Activated CD4-positive, alpha-beta T cell treated with anti-CD3 and anti-CD28 coated beads for 36 hours (primary cell): ENCODE measurements around the gene SNAPIN. TPM values are rescaled to one million over a fixed set of nuclear protein-coding genes. Genes with fewer than 3 reads are reported as not detected.

Source experiments
- ATAC-seq: fragments of 200-7000 bp; cut with Tn5 transposase; one replicate; pipeline ENCODE4 v1.10.0; 2021; ENCODE audit warnings: mild to moderate bottlenecking, moderate library complexity
- CTCF ChIA-PET: fragments of 350-600 bp; sonication (Branson Sonifier 250); formaldehyde crosslinking; loops from one replicate; lab custom pipeline; 2021; ENCODE audit warnings: antibody characterized with exemption; lab: Charles Lee
- POLR2A ChIA-PET: fragments of 350-600 bp; sonication (Branson Sonifier 250); formaldehyde crosslinking; loops from one replicate; lab custom pipeline; 2021; ENCODE audit warnings: antibody characterized with exemption, inconsistent platforms; lab: Charles Lee
- DNase-seq: peaks from one replicate; pipeline ENCODE4 v3.0.0-alpha.2; 2020
- H3K27ac Mint-ChIP-seq: one replicate; pipeline ENCODE4 v1.8.0; 2021; ENCODE audit warnings: mixed read lengths
- H3K27me3 Mint-ChIP-seq: one replicate; pipeline ENCODE4 v1.8.0; 2021; ENCODE audit warnings: mixed read lengths
- H3K36me3 Mint-ChIP-seq: one replicate; pipeline ENCODE4 v1.8.0; 2021; ENCODE audit warnings: low read depth, mixed read lengths
- H3K4me1 Mint-ChIP-seq: one replicate; pipeline ENCODE4 v1.8.0; 2021; ENCODE audit warnings: mixed read lengths
- H3K4me3 Mint-ChIP-seq: one replicate; pipeline ENCODE4 v1.8.0; 2021; ENCODE audit warnings: mild to moderate bottlenecking, moderate library complexity, mixed read lengths
- H3K9me3 Mint-ChIP-seq: one replicate; pipeline ENCODE4 v1.8.0; 2021; ENCODE audit warnings: low read depth, mixed read lengths
- intact Hi-C, 2 experiments: fragments of 100-400 bp; cut with DNase I in 1 of 2; cut with micrococcal nuclease in 1 of 2; formaldehyde crosslinking; loops; one replicate each; pipeline versions ENCODE4 v1.14.2 to v1.15.1; 2022 to 2024; cut with DNase I, micrococcal nuclease
- total RNA-seq, 2 experiments: library from RNA; stranded (reverse); gene quantifications; one replicate each; pipeline ENCODE4 v1.2.3, GENCODE V29; 2021

The SNAPIN gene
- total RNA-seq, 2 experiments from 2014 or later, result 34.2 to 38.4 TPM

DNA sequence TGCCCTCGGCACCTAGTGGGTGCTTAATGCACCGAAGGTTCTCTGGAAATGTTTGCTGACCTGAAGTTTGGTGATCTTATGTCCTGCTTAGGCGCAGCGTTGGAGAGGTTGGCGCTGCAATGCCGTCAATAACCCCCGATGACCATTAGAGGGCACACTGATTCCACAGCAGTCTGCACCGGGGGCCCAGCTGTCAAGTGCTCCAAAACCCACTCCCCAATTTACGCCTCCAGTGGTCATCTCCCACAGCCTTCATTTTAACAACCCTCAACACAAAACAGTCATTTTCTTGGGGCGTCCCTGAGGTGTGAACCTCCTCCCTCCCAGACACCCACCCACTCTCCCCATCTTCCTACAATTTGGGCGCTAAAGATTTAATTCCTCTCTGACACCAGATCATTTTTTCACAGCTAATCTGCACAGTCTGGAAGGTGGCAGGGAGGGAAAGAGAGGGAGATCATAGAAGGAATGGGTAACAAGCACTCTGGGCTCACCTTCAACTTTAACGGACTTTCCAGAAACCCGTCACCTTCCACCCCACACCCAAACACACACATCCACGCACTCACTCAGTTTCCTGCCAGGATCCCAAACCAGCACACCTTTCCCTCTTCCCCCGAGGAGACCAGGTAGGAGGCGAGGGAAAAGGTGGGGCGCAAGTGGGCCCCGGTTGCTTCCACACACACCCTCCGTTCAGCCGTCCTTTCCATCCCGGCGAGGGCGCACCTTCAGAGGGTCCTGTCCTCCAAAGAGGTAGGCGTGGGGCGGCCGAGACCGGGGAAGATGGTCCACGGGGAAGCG is 19.4 kb downstream of the SNAPIN start:
- peak; percentile 74 for DNase-seq
- Mint-ChIP-seq H3K36me3 (no peaks in the 10 kb centered on the region), H3K4me1 (peaks cover 21% of the 10 kb centered on the region), H3K4me3 (peak overlapping the region; percentile 64), H3K27me3 (peaks cover 43% of the 10 kb centered on the region), H3K9me3 (no peaks in the 10 kb centered on the region), H3K27ac (no peak overlapping the region)
- ChIA-PET CTCF (interaction anchor here (0.6 to 3.3 kb wide), 14 partner anchors 22 to 425 kb away, joined by 3 to 21 read pairs (median 4); partner anchors contain the start of genes INTS3, RAB13 and SLC27A3), POLR2A (no interaction called here)
- peak; percentile 66 for ATAC-seq
- intact Hi-C loops, result loop anchor here (1.0 to 10.0 kb wide), 4 partner anchors 71 to 308 kb away; partner anchors contain the start of genes RAB13 (in 1 of the 2) and SLC27A3 (in 1 of the 2)

DNA sequence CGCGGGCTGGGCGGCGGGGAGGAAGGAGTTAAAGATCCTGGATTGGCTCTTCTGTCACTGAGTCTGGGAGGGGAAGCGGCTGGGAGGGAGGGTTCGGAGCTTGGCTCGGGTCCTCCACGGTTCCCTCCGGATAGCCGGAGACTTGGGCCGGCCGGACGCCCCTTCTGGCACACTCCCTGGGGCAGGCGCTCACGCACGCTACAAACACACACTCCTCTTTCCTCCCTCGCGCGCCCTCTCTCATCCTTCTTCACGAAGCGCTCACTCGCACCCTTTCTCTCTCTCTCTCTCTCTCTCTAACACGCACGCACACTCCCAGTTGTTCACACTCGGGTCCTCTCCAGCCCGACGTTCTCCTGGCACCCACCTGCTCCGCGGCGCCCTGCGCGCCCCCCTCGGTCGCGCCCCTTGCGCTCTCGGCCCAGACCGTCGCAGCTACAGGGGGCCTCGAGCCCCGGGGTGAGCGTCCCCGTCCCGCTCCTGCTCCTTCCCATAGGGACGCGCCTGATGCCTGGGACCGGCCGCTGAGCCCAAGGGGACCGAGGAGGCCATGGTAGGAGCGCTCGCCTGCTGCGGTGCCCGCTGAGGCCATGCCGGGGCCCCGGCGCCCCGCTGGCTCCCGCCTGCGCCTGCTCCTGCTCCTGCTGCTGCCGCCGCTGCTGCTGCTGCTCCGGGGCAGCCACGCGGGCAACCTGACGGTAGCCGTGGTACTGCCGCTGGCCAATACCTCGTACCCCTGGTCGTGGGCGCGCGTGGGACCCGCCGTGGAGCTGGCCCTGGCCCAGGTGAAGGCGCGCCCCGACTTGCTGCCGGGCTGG is 20.2 kb downstream of the SNAPIN start, which contains the start of gene NPR1:
Gene NPR1 (plus strand): TSS at position 170 of the 818 bp plus-strand sequence. CDS start 421 bp downstream, at position 591.
- peaks cover 19% of the 10 kb centered on the region for H3K4me1 Mint-ChIP-seq
- H3K36me3 Mint-ChIP-seq, result no peaks in the 10 kb centered on the region
- ChIA-PET CTCF (interaction anchor here (0.6 to 3.3 kb wide), 13 partner anchors 15 to 153 kb away, joined by 3 to 21 read pairs (median 4); partner anchors contain the start of genes INTS3 and SLC27A3), POLR2A (interaction anchor here (0.8 kb wide), 1 partner anchor 26 kb away, joined by 4 read pairs; no protein-coding TSS in a partner anchor)
- no peak within 1 kb of the TSS for H3K27ac Mint-ChIP-seq
- intact Hi-C loops, result loop anchor here (1.0 to 10.0 kb wide), 3 partner anchors 96 to 308 kb away; partner anchors contain the start of genes RAB13 (in 1 of the 2) and SLC27A3 (in 1 of the 2)
- ATAC-seq (peak; percentile 45), DNase-seq (peak; percentile 54)
- peak within 1 kb of the TSS; percentile 64 for H3K4me3 Mint-ChIP-seq
- H3K9me3 Mint-ChIP-seq, result no peaks in the 10 kb centered on the region
- peaks cover 45% of the 10 kb centered on the region for H3K27me3 Mint-ChIP-seq

DNA sequence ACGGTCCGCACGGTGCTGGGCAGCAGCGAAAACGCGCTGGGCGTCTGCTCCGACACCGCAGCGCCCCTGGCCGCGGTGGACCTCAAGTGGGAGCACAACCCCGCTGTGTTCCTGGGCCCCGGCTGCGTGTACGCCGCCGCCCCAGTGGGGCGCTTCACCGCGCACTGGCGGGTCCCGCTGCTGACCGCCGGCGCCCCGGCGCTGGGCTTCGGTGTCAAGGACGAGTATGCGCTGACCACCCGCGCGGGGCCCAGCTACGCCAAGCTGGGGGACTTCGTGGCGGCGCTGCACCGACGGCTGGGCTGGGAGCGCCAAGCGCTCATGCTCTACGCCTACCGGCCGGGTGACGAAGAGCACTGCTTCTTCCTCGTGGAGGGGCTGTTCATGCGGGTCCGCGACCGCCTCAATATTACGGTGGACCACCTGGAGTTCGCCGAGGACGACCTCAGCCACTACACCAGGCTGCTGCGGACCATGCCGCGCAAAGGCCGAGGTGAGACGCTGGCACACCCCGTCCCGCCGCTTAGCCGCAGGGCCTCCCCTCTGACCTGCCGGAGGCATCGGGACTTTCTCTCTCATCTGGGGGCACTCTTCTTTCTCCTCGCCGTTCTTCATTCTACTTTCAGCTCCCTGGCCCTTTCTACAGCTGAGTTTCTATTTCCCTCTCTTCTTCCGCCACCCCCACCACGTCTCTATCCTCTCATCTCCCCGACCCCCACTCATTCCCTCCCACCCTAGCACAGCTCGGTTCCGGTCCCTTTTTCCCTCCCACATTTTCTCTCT is 21.0 kb downstream of the SNAPIN start:
- DNase-seq, result peak; percentile 57

DNA sequence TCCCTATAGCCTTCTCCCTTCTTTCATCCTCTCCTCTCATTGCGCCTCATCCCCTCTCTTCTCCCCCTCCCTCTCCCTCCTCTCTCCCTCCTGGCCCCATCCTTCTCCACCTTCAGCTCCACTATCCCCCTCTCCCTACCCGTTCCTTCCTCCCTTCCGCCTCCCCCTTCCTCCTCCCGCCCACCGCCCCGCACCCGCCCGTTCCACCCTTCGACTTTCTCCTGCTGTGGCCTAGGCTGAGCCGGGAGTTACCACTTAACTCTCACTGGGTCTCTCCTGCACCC is 21.6 kb downstream of the SNAPIN start:
- Mint-ChIP-seq H3K36me3 (no peaks in the 10 kb centered on the region), H3K4me3 (peak overlapping the region; percentile 64), H3K4me1 (peaks cover 19% of the 10 kb centered on the region), H3K27ac (no peak overlapping the region), H3K27me3 (peaks cover 48% of the 10 kb centered on the region), H3K9me3 (no peaks in the 10 kb centered on the region)
- CTCF ChIA-PET, result interaction anchor here (0.5 to 3.3 kb wide), 10 partner anchors 20 to 726 kb away, joined by 3 to 21 read pairs (median 3); partner anchors contain the start of gene RAB13
- intact Hi-C loops, result no loop called here
- POLR2A ChIA-PET, result no interaction called here
- DNase-seq (no peak), ATAC-seq (no peak)

More for the DNA sequence above, 21.0 kb downstream of the SNAPIN start:
- CTCF ChIA-PET, result interaction anchor here (0.5 to 3.3 kb wide), 14 partner anchors 15 to 726 kb away, joined by 3 to 21 read pairs (median 3); partner anchors contain the start of gene RAB13
- Mint-ChIP-seq H3K36me3 (no peaks in the 10 kb centered on the region), H3K4me3 (peak overlapping the region; percentile 64), H3K27me3 (peaks cover 48% of the 10 kb centered on the region), H3K4me1 (peaks cover 19% of the 10 kb centered on the region), H3K9me3 (no peaks in the 10 kb centered on the region), H3K27ac (no peak overlapping the region)
- intact Hi-C loops, result loop anchor here (2.0 to 10.0 kb wide), 2 partner anchors 95 to 169 kb away; partner anchors contain the start of gene SLC27A3 (in 1 of the 2)
- POLR2A ChIA-PET, result interaction anchor here (0.6 to 0.8 kb wide), 2 partner anchors 25 to 89 kb away, joined by 3 to 4 read pairs; no protein-coding TSS in a partner anchor
- peak; percentile 48 for ATAC-seq

DNA sequence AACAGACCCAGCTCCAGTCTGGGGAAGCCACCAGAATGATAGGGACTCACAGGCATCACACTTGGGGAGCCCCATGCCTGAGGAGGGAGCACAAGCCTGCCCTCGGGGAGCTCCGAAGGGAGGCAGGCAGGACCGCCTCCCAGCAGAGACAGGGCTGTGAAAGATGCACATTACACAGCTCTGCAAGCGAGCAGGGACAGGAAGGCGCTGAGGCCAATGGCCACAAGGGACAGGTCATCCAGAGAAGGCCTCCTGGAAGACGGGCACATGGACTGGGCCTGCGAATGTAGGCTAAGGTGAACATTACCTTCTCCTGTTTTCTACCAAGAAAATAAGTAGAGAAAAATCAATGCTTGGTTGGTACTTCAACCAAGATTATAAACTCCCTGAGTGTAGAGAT is 24.2 kb downstream of the SNAPIN start:
- H3K27ac Mint-ChIP-seq, result no peak overlapping the region
- no peaks in the 10 kb centered on the region for H3K36me3 Mint-ChIP-seq
- no peak overlapping the region for H3K4me3 Mint-ChIP-seq
- intact Hi-C loops, result no loop called here
- POLR2A ChIA-PET, result interaction anchor here (0.5 kb wide), 1 partner anchor 9 kb away, joined by 3 read pairs; no protein-coding TSS in a partner anchor
- CTCF ChIA-PET, result interaction anchor here (0.7 to 2.1 kb wide), 2 partner anchors 68 to 107 kb away, joined by 3 to 7 read pairs; no protein-coding TSS in a partner anchor
- H3K4me1 Mint-ChIP-seq, result peaks cover 15% of the 10 kb centered on the region
- peaks cover 36% of the 10 kb centered on the region for H3K27me3 Mint-ChIP-seq
- ATAC-seq (no peak), DNase-seq (no peak)
- no peaks in the 10 kb centered on the region for H3K9me3 Mint-ChIP-seq

DNA sequence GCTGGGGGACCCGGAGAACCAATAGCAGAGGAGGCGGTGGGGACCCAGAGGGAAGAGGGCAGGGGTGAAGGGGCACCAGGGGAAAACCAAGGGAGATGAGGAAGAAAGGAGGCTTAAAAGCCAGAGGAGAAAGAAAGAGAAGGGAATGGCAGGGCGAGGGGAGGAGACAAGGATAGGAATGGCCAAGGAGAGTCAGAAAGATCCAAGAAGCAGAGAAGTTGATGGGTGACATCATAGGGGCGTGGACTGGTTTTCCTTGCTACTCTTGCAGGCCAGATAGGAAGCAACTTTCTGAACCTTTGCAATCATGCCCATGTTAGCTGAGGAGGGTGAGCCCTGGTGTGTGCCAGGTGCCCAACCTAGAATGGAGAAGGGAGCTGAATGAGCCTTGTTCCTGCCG is 25.4 kb downstream of the SNAPIN start:
- ChIA-PET CTCF (interaction anchor here (0.6 kb wide), 1 partner anchor 18 kb away, joined by 3 read pairs; no protein-coding TSS in a partner anchor), POLR2A (no interaction called here)
- no peaks in the 10 kb centered on the region for H3K36me3 Mint-ChIP-seq
- H3K4me1 Mint-ChIP-seq, result peaks cover 4% of the 10 kb centered on the region
- ATAC-seq (no peak), DNase-seq (no peak)
- H3K27me3 Mint-ChIP-seq, result peaks cover 25% of the 10 kb centered on the region
- H3K27ac Mint-ChIP-seq, result no peak overlapping the region
- H3K9me3 Mint-ChIP-seq, result no peaks in the 10 kb centered on the region
- intact Hi-C loops, result no loop called here
- H3K4me3 Mint-ChIP-seq, result no peak overlapping the region

DNA sequence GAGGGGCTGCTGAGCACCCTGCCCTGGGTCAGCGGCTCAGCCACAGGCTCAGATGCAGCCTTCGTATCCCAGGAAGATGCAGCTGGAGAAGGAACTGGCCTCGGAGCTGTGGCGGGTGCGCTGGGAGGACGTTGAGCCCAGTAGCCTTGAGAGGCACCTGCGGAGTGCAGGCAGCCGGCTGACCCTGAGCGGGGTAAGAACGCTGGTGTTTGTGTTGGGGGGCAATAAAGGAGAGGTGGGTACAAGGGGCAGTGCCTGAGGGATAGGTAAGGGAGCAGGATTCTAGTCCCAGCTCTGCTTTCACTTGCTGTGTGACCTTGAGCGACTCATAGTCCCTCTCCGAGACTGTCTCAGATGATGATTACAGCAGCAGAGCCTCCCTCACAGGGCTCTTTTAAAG is 26.4 kb downstream of the SNAPIN start:
- H3K4me1 Mint-ChIP-seq, result peaks cover under 1% of the 10 kb centered on the region
- intact Hi-C loops, result no loop called here
- no peak overlapping the region for H3K27ac Mint-ChIP-seq
- ATAC-seq (no peak), DNase-seq (no peak)
- no peaks in the 10 kb centered on the region for H3K36me3 Mint-ChIP-seq
- no peaks in the 10 kb centered on the region for H3K9me3 Mint-ChIP-seq
- CTCF ChIA-PET, result interaction anchor here (0.6 kb wide), 1 partner anchor 302 kb away, joined by 3 read pairs; no protein-coding TSS in a partner anchor
- H3K27me3 Mint-ChIP-seq, result peaks cover 22% of the 10 kb centered on the region
- no peak overlapping the region for H3K4me3 Mint-ChIP-seq
- POLR2A ChIA-PET, result interaction anchor here (0.7 kb wide), 1 partner anchor 281 kb away, joined by 3 read pairs; no protein-coding TSS in a partner anchor

DNA sequence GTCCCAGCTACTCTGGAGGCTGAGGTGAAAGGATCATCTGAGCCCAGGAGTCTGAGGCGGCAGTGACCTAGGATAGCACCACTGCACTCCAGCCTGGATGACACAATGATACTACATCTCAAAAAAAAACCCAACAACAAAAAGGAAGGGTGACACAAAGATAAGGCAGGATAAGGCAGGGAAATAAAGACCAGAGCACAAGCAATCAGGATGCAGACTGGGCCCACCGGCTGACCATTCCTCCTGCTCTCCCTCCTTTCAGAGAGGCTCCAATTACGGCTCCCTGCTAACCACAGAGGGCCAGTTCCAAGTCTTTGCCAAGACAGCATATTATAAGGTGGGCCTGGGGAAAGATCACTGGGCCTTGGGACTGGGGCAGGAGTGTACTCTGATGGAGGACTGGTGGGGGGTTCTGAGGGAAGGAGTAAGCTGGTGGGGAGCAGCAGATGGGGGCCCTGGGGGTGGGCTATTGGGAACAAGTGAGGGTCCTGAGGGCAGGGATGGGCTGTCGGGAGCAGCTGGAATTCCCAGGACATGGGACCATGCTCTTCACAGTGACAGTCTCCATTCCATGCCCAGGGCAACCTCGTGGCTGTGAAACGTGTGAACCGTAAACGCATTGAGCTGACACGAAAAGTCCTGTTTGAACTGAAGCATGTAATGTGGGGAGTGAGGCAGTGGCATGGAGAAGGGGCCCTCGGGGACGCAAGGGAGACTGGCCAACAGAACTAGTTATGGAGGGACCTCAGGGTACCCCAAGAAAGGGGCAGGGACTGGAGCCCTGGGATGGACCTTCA is 27.2 kb downstream of the SNAPIN start:
- intact Hi-C loops, result no loop called here
- H3K36me3 Mint-ChIP-seq, result no peaks in the 10 kb centered on the region
- POLR2A ChIA-PET, result interaction anchor here (0.6 to 0.7 kb wide), 2 partner anchors 124 to 280 kb away, joined by 3 read pairs; no protein-coding TSS in a partner anchor
- no peak overlapping the region for H3K27ac Mint-ChIP-seq
- DNase-seq, result no peak
- peaks cover 15% of the 10 kb centered on the region for H3K27me3 Mint-ChIP-seq
- H3K4me3 Mint-ChIP-seq, result no peak overlapping the region
- H3K9me3 Mint-ChIP-seq, result no peaks in the 10 kb centered on the region
- CTCF ChIA-PET, result interaction anchor here (0.6 kb wide), 2 partner anchors 301 to 1683 kb away, joined by 3 to 4 read pairs; no protein-coding TSS in a partner anchor
- no peaks in the 10 kb centered on the region for H3K4me1 Mint-ChIP-seq
- no peak for ATAC-seq

DNA sequence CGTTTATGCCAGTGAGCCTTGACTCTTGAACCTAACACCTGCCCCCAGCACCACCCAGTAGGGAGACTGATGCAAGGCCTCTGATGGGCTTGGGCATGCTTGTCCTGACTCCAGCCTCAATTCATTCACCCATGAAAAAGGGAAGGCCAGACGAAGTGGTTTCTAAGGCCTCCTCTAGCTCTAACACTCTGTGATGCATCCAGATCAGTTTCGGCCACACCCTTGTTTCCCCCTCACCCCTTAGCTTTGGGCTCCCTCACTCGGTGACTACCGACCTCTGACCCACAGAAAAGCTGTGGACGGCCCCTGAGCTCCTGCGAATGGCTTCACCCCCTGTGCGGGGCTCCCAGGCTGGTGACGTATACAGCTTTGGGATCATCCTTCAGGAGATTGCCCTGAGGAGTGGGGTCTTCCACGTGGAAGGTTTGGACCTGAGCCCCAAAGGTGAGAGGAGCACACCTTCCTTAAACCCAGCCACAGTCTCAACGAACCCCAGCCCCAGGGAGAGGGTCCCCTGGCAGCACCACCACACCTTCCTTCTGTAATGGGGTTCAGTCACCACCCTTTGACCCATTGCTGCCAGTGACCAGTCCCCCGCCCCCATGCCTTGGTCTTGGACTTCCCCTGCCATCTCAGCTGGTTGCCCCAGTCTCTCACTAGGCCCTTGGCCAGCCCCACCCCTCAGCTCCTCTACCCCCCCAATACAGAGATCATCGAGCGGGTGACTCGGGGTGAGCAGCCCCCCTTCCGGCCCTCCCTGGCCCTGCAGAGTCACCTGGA is 29.0 kb downstream of the SNAPIN start:
- no peak overlapping the region for H3K4me3 Mint-ChIP-seq
- CTCF ChIA-PET, result no interaction called here
- H3K27ac Mint-ChIP-seq, result no peak overlapping the region
- H3K27me3 Mint-ChIP-seq, result peaks cover 5% of the 10 kb centered on the region
- no peak for ATAC-seq
- no peak for DNase-seq
- intact Hi-C loops, result no loop called here
- no peaks in the 10 kb centered on the region for H3K4me1 Mint-ChIP-seq
- H3K9me3 Mint-ChIP-seq, result no peaks in the 10 kb centered on the region
- H3K36me3 Mint-ChIP-seq, result no peaks in the 10 kb centered on the region
- POLR2A ChIA-PET, result no interaction called here
